A549 (cell line): ENCODE results near the gene KLHDC1. TPM values are rescaled to one million over a fixed set of nuclear protein-coding genes. Genes with fewer than 3 reads are reported as not detected.
"Not testable (repeated sequence)": the region's sequence is repeated elsewhere in the genome, so short reads cannot be mapped to it uniquely, and the experiment has no call there.

Experiments
- ATAC-seq, 2 experiments: fragments of 200-7000 bp in 1 of 2; fragments of >200 bp in 1 of 2; cut with Nextera tagmentation in 1 of 2; cut with Tn5 transposase in 1 of 2; 3 replicates each; pipeline versions ENCODE4 v1.8.0 to v1.9.1; 2018 to 2020; ENCODE audit warnings: mild to moderate bottlenecking in 1 of 2, moderate library complexity in 1 of 2
- CTCF ChIA-PET: fragments of 300-600 bp; sonication (Branson Sonifier 250); formaldehyde crosslinking; extraction: SDS; loops from one replicate; lab custom pipeline; 2021; ENCODE audit warnings: antibody characterized with exemption, inconsistent platforms; lab: Yijun Ruan, JAX
- POLR2A ChIA-PET: fragments of 350-600 bp; formaldehyde crosslinking; extraction: SDS; loops from one replicate; lab custom pipeline; 2021; ENCODE audit warnings: antibody characterized with exemption, inconsistent platforms; lab: Yijun Ruan, JAX
- DNase-seq, 2 experiments: peaks; one replicate each; pipeline versions ENCODE4 v3.0.0 to v3.0.0-alpha.2; 2011 to 2016; ENCODE audit warnings: low read depth in 1 of 2, low spot score in 1 of 2
- FAIRE-seq: peaks from 2 replicates; lab custom pipeline; 2011; peaks lifted over from hg19 to GRCh38; lab: Jason Lieb, UNC
- H3K27ac ChIP-seq, 2 experiments: fragments of >200 bp; sonication (Bioruptor Twin); formaldehyde crosslinking; 3 replicates each; pipeline ENCODE4 v1.5.1; 2016 to 2017
- H3K4me1 ChIP-seq: fragments of >200 bp; sonication (Bioruptor Twin); formaldehyde crosslinking; 3 replicates; pipeline ENCODE4 v1.6.1; 2016
- H3K4me2 ChIP-seq: fragments of >200 bp; sonication (Bioruptor Twin); formaldehyde crosslinking; 3 replicates; pipeline ENCODE4 v1.6.1; 2016
- H3K4me3 ChIP-seq: fragments of >200 bp; sonication (Bioruptor Twin); formaldehyde crosslinking; 3 replicates; pipeline ENCODE4 v1.5.1; 2016
- H3K9me3 ChIP-seq: fragments of >200 bp; sonication (Bioruptor Twin); formaldehyde crosslinking; 3 replicates; pipeline ENCODE4 v1.6.1; 2016
- CBX8 ChIP-seq: fragments of 200-600 bp; sonication (generic); IDR thresholded peaks from 2 replicates; pipeline ENCODE4 v1.6.1; 2016
- CEBPB ChIP-seq, 2 experiments: fragments of >200 bp in 1 of 2; sonication (Bioruptor Twin) in 1 of 2; formaldehyde crosslinking in 1 of 2; IDR thresholded peaks; 2 replicates each; pipeline ENCODE4 v1.6.1; 2012 to 2016
- FOSL2 ChIP-seq, 2 experiments: fragments of 450-650 bp in 1 of 2; fragments of >200 bp in 1 of 2; sonication (Bioruptor Twin) in 1 of 2; formaldehyde crosslinking; IDR thresholded peaks; 2 replicates each; pipeline versions ENCODE4 v1.5.0 to v1.6.1; 2016 to 2020; ENCODE audit warnings: mild to moderate bottlenecking in 1 of 2, moderate library complexity in 1 of 2
- HOXA7 ChIP-seq: fragments of 250-450 bp; sonication (Bioruptor Pico); IDR thresholded peaks from 2 replicates; pipeline ENCODE4 v1.5.0; 2020; ENCODE audit warnings: mild to moderate bottlenecking, moderate library complexity
- HOXB13 ChIP-seq: fragments of 250-450 bp; sonication (Bioruptor Pico); IDR thresholded peaks from 2 replicates; pipeline ENCODE4 v1.5.0; 2020; ENCODE audit warnings: low read depth, mild to moderate bottlenecking, moderate library complexity
- HOXB5 ChIP-seq: fragments of 250-450 bp; sonication (Bioruptor Pico); IDR thresholded peaks from 2 replicates; pipeline ENCODE4 v1.5.0; 2020; ENCODE audit warnings: mild to moderate bottlenecking, moderate library complexity
- NFE2L2 ChIP-seq: fragments of 150-350 bp; conservative IDR thresholded peaks from 2 replicates; pipeline ENCODE4 v1.6.1; 2014; ENCODE audit warnings: low read length
- RFX5 ChIP-seq: fragments of 450-650 bp; IDR thresholded peaks from 2 replicates; pipeline ENCODE4 v1.7.1; 2014; ENCODE audit warnings: antibody characterized with exemption, mild to moderate bottlenecking, moderate library complexity
- ZC3H11A ChIP-seq: fragments of 450-650 bp; IDR thresholded peaks from 2 replicates; pipeline ENCODE4 v1.6.1; 2014; ENCODE audit warnings: antibody characterized with exemption, mild to moderate bottlenecking
- ZNF302 ChIP-seq: fragments of 250-450 bp; sonication (Bioruptor Pico); IDR thresholded peaks from 2 replicates; pipeline ENCODE4 v1.9.0; 2021; ENCODE audit warnings: inconsistent platforms, mild to moderate bottlenecking, moderate library complexity
- WGBS: methylation state at CpG from one replicate; pipeline ENCODE4 v1.1.6; 2017; ENCODE audit errors: missing lambda C conversion rate; 5-methylcytosine and 5-hydroxymethylcytosine counted together
- polyA plus RNA-seq, 4 experiments: library from polyadenylated mRNA; depleted of rRNA in 3 of 4; stranded (reverse); fragments of >200 nt; fragmentation: RNase III in 1 of 4; extraction: RNeasy Plus Mini Kit Qiagen cat#74134 plus additional on column Dnase treatment in 1 of 4; gene quantifications; 2 replicates in 3 of 4; 3 replicates in 1 of 4; pipeline ENCODE4 v1.2.3, GENCODE V29; 2011 to 2017
- TF ChIP-seq, protein P1 (sequence below): IDR thresholded peaks from 2 replicates; pipeline ENCODE4 v1.6.1; 2012

KLHDC1 gene
- polyA plus RNA-seq, 2 of the 4 experiments (the other 2 are of a cell fraction) = 0.74 to 1.1 TPM

DNA sequence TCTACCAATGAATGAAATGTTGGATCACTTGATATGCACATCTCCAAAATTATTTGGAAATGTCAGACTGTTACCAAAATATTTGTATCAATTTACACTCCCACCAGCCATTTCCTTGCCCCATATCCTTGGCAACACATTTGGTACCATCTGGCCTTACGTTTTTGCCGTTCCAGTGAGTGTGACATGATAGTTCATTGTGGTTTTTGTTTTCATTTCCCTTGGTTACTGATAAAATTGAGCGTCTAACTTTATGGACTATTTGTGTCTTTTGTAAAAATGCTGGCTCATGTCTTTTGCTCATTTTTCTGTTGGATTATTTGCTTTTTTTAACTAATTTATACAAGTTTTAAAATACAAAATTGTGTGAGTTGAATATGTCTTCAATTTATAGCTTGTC, 11.0 kb downstream of the KLHDC1 start:
- no peak for ATAC-seq
- ChIA-PET CTCF (interaction anchor here (1.1 kb wide), 1 partner anchor 18 kb away, joined by 5 read pairs; no protein-coding TSS in a partner anchor), POLR2A (no interaction called here)
- Histone ChIP-seq H3K4me2 (no peak overlapping the region), H3K4me3 (no peak overlapping the region), H3K4me1 (no peaks in the 10 kb centered on the region), H3K9me3 (no peaks in the 10 kb centered on the region), H3K27ac (no peak overlapping the region)
- no peak for FAIRE-seq
- 82% methylated on average over 3 of the region's 3 CpGs for WGBS
- TF ChIP-seq FOSL2 (IDR thresholded peaks at IDR 0.05) (no peak), FOSL2 (CRISPR knock-in tag; IDR thresholded peaks at IDR 0.05) (no peak), HOXA7 (CRISPR knock-in tag) (no peak), HOXB13 (CRISPR knock-in tag) (no peak), NFE2L2 (no peak)
- TF ChIP-seq, protein P1, sequence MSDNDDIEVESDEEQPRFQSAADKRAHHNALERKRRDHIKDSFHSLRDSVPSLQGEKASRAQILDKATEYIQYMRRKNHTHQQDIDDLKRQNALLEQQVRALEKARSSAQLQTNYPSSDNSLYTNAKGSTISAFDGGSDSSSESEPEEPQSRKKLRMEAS = no peak
- no peak for DNase-seq

DNA sequence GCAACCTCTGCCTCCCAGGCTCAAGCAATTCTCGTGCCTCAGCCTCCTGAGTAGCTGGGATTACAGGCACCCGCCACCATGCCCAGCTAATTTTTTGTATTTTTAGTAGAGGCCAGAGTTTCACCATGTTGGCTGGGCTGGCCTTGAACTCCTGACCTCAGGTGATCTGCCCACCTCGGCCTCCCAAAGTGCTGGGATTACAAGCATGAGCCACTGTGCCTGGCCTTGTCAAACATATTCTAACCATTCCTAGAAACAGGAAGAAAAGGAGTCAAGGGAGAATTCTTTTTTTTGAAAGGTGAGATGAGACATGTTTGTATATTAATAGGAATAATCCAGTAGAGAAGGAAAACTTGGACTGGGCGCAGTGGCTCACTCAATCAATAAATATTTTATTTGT, 11.6 kb downstream of the KLHDC1 start:
- CTCF ChIA-PET = interaction anchor here (0.6 to 1.1 kb wide), 2 partner anchors 17 to 69 kb away, joined by 3 to 5 read pairs; no protein-coding TSS in a partner anchor

GRCh38 chr14:49710993-49711392, 18.1 kb downstream of the KLHDC1 start:
- ATAC-seq, POLR2A ChIA-PET, FAIRE-seq, H3K4me2 ChIP-seq, H3K4me1 ChIP-seq, H3K4me3 ChIP-seq, H3K27ac ChIP-seq, DNase-seq, H3K9me3 ChIP-seq: not testable (repeated sequence)
- WGBS = 89% methylated on average over 11 of the region's 11 CpGs
- TF ChIP-seq ZC3H11A = peak; percentile 75
- CTCF ChIA-PET = interaction anchor here (0.6 to 1.2 kb wide), 3 partner anchors 13 to 672 kb away, joined by 3 to 4 read pairs (median 3); no protein-coding TSS in a partner anchor

More for the DNA sequence above, 11.6 kb downstream of the KLHDC1 start:
- DNase-seq, FAIRE-seq, H3K4me3 ChIP-seq, POLR2A ChIA-PET, H3K27ac ChIP-seq, H3K4me2 ChIP-seq, ATAC-seq, H3K4me1 ChIP-seq, H3K9me3 ChIP-seq: not testable (repeated sequence)
- 64% methylated on average over 4 of the region's 4 CpGs for WGBS

- POLR2A ChIA-PET = no interaction called here
- ATAC-seq = no peak
Measured at GRCh38 chr14:49720744-49721143, 27.8 kb downstream of the KLHDC1 start.

DNA sequence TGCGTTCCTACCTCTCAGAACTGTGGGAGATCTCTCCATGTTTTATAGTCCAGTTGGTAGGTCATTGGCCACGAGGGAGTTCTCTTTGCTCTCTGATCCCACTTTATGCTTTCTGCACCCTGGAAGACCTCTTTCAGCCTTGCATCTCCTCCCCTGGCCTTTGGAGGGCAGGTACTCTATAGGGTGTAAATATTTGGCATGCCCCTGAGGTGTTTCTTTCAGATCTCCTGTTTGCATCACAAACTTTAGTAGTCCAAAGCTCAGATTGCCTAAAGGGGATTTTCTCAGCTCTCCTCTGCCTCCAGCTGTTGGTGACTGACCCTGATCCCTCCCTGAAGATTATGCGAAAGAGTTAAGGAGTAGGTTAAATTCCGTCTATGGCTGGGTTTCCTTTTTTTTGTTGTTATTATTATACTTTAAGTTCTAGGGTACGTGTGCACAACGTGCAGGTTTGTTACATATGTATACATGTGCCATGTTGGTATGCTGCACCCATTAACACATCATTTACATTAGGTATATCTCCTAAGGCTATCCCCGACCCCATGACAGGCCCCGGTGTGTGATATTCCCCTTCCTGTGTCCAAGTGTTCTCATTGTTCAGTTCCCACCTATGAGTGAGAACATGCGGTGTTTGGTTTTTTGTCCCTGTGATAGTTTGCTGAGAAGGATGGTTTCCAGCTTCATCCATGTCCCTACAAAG, 29.0 kb downstream of the KLHDC1 start:
- WGBS = 66% methylated on average over 9 of the region's 9 CpGs
- CTCF ChIA-PET = interaction anchor here (0.6 to 1.8 kb wide), 2 partner anchors 17 to 89 kb away, joined by 3 to 5 read pairs; no protein-coding TSS in a partner anchor
- H3K4me2 ChIP-seq, ATAC-seq, H3K9me3 ChIP-seq, POLR2A ChIA-PET, H3K27ac ChIP-seq, DNase-seq, H3K4me3 ChIP-seq, FAIRE-seq, H3K4me1 ChIP-seq: not testable (repeated sequence)

More at GRCh38 chr14:49720744-49721143, 27.8 kb downstream of the KLHDC1 start:
- Histone ChIP-seq H3K4me1 (no peaks in the 10 kb centered on the region), H3K4me3 (no peak overlapping the region), H3K27ac (no peak overlapping the region), H3K4me2 (no peak overlapping the region), H3K9me3 (no peaks in the 10 kb centered on the region)
- TF ChIP-seq HOXB5 = no peak
- no peak for TF ChIP-seq HOXA7 (CRISPR knock-in tag)
- TF ChIP-seq ZNF302 = no peak
- no peak for TF ChIP-seq CEBPB (IDR thresholded peaks at IDR 0.05)
- no peak for TF ChIP-seq RFX5
- CTCF ChIA-PET = no interaction called here
- FAIRE-seq = no peak
- DNase-seq = no peak

GRCh38 chr14:49727171-49727570, 34.3 kb downstream of the KLHDC1 start:
- H3K4me2 ChIP-seq = no peak overlapping the region
- ATAC-seq = no peak
- WGBS = 77% methylated on average over 5 of the region's 5 CpGs
- H3K27ac ChIP-seq = no peak overlapping the region
- H3K4me1 ChIP-seq = no peaks in the 10 kb centered on the region
- no peaks in the 10 kb centered on the region for H3K9me3 ChIP-seq
- ChIA-PET CTCF (no interaction called here), POLR2A (no interaction called here)
- TF ChIP-seq CBX8 (no peak), NFE2L2 (no peak)
- DNase-seq = no peak
- FAIRE-seq = no peak
- no peak overlapping the region for H3K4me3 ChIP-seq
